Activated CD4-positive, alpha-beta T cell treated with anti-CD3 and anti-CD28 coated beads for 48 hours (primary cell): ENCODE data around the gene TRPM3.

Experiments
- DNase-seq: peaks from one replicate; pipeline ENCODE4 v3.0.0-alpha.2; 2020

Gene TRPM3

GRCh38 chr9:70499621-70500020, 621.8 kb downstream of the TRPM3 start:
- DNase-seq = no peak

- DNase-seq = no peak
Measured at GRCh38 chr9:70498866-70499265, 622.6 kb downstream of the TRPM3 start.

- no peak for DNase-seq
Measured at GRCh38 chr9:70496244-70496643, 625.2 kb downstream of the TRPM3 start.

GRCh38 chr9:70495514-70495913, 625.9 kb downstream of the TRPM3 start:
- DNase-seq = no peak

GRCh38 chr9:70494221-70494620, 627.2 kb downstream of the TRPM3 start:
- no peak for DNase-seq

- DNase-seq = no peak
Measured at GRCh38 chr9:70493029-70493428, 628.4 kb downstream of the TRPM3 start.

GRCh38 chr9:70492319-70492777, 629.1 kb downstream of the TRPM3 start:
- DNase-seq = no peak

GRCh38 chr9:70491426-70492318, 629.7 kb downstream of the TRPM3 start:
- no peak for DNase-seq

GRCh38 chr9:70490478-70490877, 630.9 kb downstream of the TRPM3 start:
- no peak for DNase-seq

GRCh38 chr9:70488793-70489105, 632.7 kb downstream of the TRPM3 start:
- DNase-seq = no peak

- no peak for DNase-seq
Measured at GRCh38 chr9:70488098-70488792, 633.2 kb downstream of the TRPM3 start.

- DNase-seq = no peak
Measured at GRCh38 chr9:70486127-70486526, 635.3 kb downstream of the TRPM3 start.

GRCh38 chr9:70485273-70485858, 636.1 kb downstream of the TRPM3 start:
- DNase-seq = no peak

- no peak for DNase-seq
Measured at GRCh38 chr9:70484232-70485130, 636.9 kb downstream of the TRPM3 start.

GRCh38 chr9:70481471-70481870, 640.0 kb downstream of the TRPM3 start:
- DNase-seq = no peak

- no peak for DNase-seq
Measured at GRCh38 chr9:70480405-70480980, 640.9 kb downstream of the TRPM3 start.

- no peak for DNase-seq
Measured at GRCh38 chr9:70479880-70480291, 641.5 kb downstream of the TRPM3 start.
